HL-60/S4 (cell line): ENCODE data around the gene IFTAP.
"Not testable (repeated sequence)": the region's sequence is repeated elsewhere in the genome, so short reads cannot be mapped to it uniquely, and the experiment has no call there.

Experiments used
- in situ Hi-C: fragments of 300-500 bp; cut with MboI; formaldehyde crosslinking; loops from 2 replicates; pipeline ENCODE4 v1.14.3; 2022; ENCODE audit warnings: low sequenced_read_pairs

IFTAP gene

DNA sequence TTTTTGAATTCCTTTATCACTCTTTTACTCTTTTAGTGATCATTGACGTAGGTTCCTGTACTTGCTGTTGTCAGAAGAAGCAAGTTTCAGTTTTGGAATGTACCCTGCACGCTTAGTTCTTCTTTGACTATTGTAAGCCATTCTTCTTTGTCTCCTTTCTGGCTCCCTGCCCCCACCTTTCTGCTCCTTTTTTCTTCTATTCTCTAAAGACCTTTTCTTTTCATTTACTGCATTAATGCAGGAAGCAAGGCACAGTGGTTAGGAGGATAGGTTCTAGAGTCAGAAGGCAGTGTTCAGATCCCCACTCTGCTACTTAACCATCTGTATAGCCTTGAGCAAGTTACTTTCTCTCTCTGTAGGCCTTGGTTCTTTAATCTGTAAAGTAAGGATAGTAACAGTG is 37.5 kb downstream of the IFTAP start:
- in situ Hi-C loops: no loop called here

DNA sequence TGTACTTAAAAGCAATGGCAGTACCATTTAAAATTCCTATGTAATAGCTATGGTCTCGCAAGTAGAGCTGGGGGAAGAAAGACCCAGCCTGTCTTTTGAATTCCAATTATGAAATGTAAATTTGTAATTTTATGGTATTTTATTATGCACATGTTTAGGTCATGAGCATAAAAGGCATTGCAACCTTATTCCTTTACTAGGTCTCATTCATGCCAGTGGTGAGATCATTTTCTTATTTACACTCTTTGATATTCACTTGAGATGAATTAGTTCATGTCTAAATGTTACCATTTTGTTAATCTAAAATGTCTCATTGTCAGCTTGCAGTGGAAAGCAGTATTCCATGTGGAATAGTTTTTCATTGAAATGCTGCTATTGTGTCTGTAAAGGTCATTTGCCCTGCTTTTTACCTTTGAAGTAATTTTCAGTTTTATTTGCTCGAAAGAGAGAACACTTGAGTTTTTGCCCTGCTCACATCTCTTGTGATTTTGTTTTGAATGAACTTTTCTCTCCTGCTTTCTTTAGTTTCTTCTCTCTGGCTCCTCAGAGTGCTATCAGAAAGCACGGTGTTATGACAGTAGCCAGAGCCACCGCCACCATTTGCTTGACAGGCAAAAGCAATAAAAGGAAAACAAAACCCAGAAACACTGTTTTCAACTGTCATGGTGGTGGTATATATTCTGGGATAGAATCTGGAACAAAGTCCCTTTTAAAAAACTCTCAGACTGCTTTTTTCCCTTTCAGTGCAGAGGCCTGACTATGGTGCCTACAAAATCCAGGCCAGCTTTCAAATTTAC is 41.0 kb downstream of the IFTAP start:
- in situ Hi-C loops: no loop called here

DNA sequence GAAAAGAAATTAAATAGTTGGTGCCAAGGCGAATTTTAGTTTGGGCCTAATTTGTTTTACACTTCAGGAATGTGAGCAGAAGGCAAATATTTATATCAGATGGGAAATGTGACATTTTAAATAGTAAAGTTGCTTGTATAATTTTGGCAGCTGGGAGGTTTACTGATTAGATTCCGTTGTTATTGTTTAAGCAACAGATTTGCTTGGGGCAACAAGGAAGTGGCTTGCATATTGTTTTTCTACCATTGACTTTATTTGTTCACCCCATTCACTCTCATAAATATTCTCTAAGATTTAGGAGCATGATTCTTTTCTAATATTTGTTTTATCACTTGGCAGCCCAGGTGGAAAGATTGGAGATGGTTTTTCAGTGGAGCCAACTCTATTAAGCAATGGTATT is 44.3 kb downstream of the IFTAP start:
- in situ Hi-C loops: no loop called here

DNA sequence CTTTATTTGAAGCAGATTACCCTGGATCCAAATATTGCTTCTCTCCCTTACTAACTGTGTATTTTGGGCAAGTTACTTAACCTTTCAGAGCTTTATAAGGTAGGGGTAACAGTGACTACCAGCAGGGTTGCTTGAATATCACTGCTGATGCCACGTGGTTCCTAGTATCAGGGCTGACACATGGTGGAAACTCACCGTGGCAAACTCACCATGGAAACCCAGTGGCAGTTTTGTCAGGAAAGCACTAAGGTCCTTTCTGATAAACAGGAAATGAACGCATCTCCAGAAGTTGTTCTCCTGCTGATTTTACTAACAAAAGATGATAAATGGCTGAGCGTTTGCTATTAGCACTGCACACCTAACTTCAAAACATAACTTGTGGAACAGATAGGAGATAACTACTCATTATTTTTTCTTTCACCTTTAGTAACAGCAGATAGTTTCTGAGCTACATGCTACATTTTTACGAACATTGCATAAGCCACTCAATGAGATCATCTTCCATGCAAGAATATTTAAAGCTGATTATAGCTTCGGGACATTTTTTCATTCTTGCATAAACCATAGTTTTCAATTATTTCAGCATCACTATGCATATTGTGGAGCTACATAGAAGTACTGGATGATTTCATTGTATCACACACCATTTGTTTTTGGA is 63.4 kb downstream of the IFTAP start:
- in situ Hi-C loops: no loop called here

DNA sequence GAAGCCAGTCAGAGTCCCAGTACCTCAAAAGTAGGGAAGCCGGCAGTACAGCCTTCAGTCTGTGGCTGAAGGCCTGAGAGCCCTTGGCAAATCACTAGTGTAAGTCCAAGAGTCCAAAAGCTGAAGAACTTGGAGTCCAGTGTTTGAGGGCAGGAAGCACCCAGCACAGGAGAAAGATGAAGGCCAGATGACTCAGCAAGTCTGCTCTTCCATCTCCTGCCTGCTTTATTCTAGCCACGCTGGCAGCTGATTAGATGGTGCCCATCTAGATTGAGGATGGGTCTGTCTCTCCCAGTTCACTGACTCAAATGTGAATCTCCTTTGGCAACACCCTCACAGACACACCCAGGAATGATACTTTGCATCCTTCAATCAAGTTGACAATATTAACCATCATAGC is 67.1 kb downstream of the IFTAP start:
- in situ Hi-C loops: not testable (repeated sequence)

DNA sequence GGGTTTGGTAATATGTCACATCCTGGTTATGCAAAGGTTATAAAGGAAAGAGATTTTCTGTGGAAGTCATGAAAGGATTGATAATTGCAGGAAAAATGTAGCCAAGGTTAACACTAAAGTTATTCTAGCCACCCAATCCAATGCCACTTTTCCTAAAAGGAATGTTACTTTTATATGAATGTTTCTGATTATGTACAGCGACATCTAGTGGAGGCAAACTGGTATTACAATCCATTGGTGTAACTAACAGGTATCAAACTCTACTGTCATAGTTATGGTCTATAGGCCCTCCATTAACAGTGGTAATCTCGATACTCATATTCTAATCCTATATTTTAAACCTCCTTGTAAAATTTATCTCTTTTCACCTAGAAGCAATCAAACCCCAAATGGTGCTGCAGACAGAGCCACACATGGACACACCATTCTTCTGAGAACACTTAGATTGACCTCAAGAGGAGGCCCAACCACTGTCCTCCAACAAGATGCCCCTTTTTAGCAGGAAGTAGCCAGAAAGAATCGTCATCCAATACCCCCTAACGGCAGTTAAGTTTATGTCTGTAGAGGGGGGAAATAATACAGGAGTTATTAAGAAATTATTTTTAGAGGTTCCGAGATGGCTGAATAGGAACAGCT is 78.6 kb downstream of the IFTAP start:
- in situ Hi-C loops: no loop called here

DNA sequence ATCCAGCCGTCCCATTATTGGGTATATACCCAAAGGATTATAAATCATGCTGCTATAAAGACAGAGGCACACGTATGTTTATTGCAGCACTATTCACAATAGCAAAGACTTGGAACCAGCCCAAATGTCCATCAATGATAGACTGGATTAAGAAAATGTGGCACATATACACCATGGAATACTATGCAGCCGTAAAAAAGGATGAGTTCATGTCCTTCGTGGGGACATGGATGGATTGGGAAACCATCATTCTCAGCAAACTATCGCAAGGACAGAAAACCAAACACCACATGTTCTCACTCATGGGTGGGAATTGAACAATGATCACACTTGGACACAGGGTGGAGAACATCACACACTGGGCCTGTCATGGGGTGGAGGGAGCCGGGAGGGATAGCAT is 85.2 kb downstream of the IFTAP start:
- in situ Hi-C loops: not testable (repeated sequence)

DNA sequence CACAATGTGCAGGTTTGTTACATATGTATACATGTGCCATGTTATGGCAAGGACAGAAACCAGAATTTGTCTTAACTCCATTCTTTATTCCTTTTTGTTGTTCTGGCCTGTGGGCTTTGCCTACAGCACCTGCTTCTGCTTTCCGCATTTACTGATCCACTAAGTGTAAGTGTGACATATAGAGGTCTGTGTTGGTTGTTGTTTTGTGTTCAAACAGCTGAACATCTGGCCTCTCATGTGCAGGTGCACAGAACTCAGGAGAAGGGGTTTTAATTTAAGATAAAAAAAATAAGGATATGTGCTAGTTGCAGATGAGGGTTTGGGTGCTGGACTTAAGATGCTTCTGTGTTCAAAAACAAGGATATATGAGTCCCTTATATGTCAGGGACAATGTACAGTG is 89.5 kb downstream of the IFTAP start:
- in situ Hi-C loops: no loop called here

DNA sequence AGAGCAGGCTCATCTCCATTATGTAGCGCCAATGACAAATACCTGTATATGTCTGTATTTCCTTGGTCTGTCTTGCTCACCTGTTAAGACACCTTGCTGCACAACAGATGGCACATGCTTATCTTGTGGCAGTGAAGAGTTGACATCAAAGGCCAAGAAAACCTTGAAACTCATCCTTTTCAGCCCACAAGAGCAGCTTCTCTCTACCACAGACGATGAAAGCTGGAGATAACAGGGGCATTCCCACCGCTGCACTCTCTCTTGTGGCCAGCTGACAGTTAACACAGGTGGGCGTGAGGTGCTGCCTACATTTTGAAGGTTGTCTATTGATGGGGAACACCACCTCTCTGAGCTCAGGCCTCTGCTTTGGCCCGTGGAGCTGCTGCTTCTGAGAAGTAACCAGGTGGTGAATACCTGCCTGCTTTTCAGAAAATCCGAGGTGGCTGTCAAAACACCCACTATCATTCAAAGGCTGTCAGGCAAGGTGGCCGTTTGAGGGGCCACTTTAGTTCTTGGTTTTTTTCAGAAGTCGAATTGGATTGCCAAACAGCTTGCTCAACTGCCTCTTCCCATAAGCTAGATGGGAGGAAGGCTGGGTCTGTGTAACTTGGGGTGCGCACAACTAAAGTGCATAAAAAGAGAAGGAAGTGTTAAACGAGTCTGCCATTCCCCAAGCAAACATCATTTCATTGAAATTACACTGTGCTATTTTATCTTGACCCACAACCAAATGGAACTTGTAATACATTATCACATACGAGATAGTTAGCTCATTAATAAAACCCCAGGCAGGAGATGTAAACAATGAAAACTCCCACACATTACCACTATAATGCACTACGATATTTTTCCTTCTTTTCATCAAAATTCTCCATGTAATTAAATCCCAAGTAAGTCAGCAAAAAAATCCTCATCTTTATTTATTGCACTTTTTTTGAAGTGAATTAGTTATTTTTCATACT is 90.8 kb downstream of the IFTAP start:
- in situ Hi-C loops: no loop called here

DNA sequence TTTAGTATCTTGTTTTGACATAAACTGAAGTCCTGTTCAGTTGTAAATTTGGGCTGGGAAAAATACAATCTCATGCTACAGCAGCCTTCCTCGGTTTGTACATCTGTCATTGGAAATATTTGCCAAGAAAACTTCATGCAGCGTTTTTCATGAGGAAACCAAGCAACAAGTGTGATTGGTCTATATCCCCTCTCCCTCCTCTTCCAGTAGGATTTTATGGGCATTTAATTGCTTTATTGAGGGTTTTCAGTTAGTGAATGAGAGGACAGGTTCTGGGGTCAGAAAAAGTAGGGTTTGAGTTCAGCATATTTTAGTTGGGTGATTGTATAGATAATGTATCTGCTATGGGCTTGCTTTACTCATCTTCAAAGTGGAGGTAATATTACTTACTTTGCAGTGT is 93.8 kb downstream of the IFTAP start:
- in situ Hi-C loops: no loop called here

DNA sequence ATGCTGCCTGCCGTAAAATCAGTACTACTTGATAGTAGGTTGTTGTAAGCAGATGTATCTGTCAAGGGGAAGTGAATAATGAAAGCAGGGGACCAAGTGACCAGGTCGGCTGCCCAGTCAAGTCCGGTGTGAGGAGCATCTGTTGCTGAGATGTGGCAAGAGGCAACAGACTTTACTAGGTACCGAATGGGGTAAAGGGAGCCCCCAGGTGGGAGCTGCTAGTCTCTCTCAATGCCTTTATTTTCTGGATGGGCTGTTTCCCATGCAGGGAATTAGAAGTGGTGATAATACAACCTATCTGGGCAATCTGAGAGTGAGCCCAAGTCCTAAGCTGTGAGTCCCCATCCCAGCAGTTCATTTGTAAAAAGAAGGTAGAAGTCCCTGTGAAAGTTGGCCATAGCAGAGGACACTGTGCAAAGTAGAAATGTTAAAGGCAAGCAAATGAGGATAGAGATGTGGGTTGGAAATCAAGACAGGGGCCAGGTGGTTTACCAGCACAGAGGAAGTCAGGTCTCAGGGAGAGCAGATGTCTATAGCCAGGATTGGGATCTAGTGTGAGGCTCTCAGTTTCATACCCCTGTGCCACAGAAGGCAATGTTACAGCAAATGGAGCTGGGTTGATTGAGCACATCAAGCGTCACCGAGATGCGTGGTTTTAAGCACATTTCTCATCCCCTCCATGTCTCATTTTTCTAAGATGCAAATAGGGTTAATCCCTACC is 94.4 kb downstream of the IFTAP start:
- in situ Hi-C loops: no loop called here

DNA sequence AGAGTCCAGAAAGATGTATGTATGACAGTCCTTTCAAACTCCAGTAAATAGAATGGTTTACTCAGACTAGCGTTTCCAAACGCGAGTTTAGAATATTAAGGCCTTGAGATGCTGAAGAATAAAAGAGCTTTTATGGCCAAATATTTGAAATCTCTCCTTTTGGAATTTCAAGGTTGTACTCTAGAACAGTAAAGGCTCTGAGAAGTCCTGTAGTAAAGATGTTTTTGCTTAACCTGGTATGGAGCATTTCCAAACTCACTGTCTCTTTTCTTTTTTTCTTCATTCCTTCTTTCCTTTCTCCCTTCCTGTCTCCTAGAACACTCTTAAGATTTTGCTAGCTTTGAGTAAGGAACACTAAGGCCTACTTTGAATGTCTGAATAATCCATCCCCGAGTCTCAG is 95.1 kb downstream of the IFTAP start:
- in situ Hi-C loops: no loop called here

DNA sequence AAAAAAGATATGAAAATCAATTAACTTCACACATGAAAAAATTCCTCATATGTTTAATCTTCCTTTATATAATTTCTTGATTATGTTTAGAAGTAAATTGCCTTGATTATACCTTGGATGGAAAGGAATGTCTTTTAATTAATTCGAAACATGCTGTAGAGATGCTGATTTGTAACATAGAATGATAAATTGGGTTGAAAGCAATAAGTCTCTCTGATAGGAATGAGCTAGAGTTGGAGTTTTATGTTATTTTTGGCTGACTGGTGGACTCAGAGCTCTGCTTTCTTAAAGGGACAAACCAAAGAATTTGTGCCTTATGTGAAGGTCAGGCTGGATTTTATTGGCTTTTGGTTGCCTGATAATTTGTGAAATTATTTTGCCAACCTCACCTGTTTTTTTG is 98.4 kb downstream of the IFTAP start:
- in situ Hi-C loops: no loop called here

DNA sequence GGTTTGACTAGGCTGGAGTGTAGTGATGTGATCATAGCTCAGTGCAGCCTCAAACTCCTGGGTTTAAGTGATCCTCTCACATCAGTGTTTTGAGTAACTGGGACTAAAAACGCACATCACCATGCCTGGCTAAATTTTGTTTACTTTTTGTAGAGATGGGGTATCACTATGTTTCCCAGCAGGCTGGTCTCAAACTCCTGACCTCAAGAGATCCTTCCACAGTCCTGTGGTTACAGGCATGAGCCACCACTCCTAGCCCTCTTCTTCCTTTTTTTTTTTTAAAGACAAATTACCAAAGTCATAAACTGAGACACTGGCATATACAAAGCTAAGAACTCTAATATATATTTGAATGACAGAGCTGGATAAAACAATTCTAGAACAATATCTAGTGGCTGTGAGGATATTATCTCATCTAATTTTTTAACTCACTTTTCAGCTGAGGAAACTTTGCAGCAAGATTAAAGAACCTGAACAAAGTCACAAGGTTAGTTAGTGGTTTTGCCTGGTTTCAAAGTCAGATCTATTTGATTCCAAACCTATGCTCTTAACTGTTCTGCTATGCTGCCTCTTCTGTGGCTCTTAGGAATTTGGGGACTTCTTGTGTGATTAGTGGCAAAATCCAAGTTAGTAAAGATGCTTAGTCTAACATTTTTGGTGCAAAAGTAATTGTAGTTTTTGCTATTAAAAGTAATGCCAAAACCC is 99.0 kb downstream of the IFTAP start:
- in situ Hi-C loops: no loop called here

DNA sequence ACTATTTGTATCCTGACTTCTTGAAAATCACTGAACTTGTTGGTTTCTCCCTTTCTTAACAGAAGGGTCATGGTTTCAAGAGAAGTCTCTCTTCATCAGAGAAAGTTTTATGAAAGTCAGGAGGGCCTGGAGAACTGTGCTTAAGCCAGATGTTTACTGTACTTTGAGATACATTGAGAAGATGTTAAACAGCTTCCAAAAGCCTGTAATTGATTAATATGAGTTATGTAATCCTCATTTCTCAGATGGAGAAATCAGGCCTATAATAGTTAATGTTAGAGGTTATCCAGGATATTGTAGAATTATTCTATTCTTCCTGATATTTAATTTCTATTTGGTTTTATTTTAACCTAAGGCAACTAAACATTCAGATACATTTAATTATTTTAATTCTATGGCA is 100.8 kb downstream of the IFTAP start:
- in situ Hi-C loops: no loop called here

DNA sequence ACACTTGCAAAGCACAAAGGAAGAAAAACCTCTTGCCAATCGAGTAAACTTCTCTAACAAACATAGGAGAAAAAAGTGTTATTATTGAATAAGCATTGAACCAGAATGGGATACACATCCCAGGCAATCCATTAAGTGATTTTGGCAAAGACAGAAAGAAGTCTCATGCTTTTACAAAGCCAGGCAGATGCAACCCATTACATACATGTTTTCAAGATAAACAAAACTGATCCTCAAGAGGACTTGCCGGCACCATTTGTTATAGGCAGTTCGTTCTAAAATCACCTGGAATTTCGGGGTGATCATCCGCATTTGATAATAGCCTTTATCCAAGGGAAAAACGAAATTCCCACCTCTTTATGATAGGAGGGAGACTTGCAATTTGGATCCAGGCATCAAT is 101.3 kb downstream of the IFTAP start:
- in situ Hi-C loops: no loop called here

DNA sequence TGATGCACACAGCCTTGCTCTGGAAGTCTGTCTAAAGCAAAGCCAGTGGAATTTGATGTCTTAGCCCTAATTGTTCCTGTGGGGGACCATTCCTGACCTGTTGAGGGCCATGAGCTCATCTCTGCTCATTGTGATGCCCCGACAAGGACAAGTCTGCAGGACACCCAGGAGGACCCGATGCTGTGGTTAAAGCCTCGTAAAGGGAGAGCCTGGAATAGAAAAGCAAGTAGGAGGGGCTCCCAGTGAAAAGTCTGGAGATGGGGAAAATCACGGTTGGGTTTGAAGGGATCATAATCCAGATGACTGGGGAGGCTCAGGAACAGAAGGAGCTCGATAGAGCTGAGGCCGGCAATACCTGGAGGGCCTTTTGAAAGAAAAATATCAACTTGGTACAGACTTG is 102.2 kb downstream of the IFTAP start:
- in situ Hi-C loops: no loop called here

DNA sequence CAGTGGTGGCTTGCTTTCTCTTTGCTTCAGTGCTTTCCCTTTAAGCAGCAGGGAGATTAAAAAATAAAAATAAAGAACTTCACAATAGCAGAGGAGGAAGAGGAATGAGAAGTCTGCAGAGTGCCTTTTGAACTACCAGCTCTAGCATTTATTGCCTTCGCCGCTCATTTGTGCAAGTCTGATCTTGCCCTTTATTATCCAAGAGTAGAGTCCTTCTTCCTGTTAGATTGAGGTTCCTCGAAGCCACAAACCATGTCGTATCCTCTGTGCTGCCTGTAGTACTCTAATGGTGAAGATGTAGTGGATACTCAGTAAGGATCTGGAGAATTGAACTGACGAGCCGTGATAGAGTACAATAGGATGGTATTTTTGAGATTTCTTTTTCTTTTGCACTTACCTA is 105.0 kb downstream of the IFTAP start:
- in situ Hi-C loops: no loop called here

DNA sequence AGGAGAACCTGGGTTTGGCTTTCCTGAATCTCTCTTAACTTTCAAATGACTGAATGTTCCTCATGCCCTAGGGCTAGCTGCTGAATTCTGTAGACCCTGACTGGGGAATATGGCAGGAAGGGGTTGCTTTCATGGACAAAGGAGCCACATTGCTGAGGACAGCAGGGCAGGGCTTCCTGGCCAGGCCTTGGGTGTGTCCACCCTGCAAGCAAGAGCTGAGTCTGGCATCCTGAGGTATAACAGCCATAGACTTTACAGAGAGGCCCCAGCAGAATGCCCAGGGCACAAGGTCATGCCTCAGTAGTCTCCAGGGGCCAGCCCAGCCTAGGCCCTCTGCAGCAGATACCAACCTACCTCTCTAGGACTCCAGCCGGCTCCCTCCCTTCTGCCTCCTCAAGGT is 105.9 kb downstream of the IFTAP start:
- in situ Hi-C loops: no loop called here
